ENCODE data around the gene REEP1. TPM values are rescaled to one million over a fixed set of nuclear protein-coding genes. Genes with fewer than 3 reads are reported as not detected.

REEP1 gene
- total and polyA plus RNA-seq, 9 of the 15 experiments (the other 6 are each of a cell fraction or from before 2014, with no cell fraction given), result 0.11 to 0.67 (median 0.13) TPM

- TF ChIP-seq MCM5 (IDR thresholded peaks at IDR 0.05; ENCODE audit: low read depth) (no peak), ZNF280A (IDR thresholded peaks at IDR 0.05; ENCODE audit: low read depth, partially characterized antibody) (no peak), ZNF175 (CRISPR knock-in tag; IDR thresholded peaks at IDR 0.05; ENCODE audit: low read depth) (no peak), FOXK1 (CRISPR knock-in tag; IDR thresholded peaks at IDR 0.05; ENCODE audit: borderline replicate concordance) (no peak), PTRF (tag; IDR thresholded peaks at IDR 0.05) (no peak), RB1 (IDR thresholded peaks at IDR 0.05; ENCODE audit: low read depth) (no peak; the same call in 1 of the 2 replicates), PRMT5 (CRISPR knock-in tag; IDR thresholded peaks at IDR 0.05) (no peak), TARDBP (IDR thresholded peaks at IDR 0.05) (peak; percentile 80; the same call in 1 of the 2 replicates), CBFB (CRISPR knock-in tag; IDR thresholded peaks at IDR 0.05) (peak; percentile 79), ZNF324 (CRISPR knock-in tag; IDR thresholded peaks at IDR 0.05) (0 out of 2 replicates have a peak, but pooled peaks have one; percentile 35), ZFPM2 (CRISPR knock-in tag; IDR thresholded peaks at IDR 0.05) (0 out of 2 replicates have a peak, but pooled peaks have one; percentile 56), SFPQ (IDR thresholded peaks at IDR 0.05; ENCODE audit: low read depth, low read length) (no peak), ELF1 (tag; IDR thresholded peaks at IDR 0.05) (peak; percentile 84), PHF20 (IDR thresholded peaks at IDR 0.05; ENCODE audit: partially characterized antibody) (peak; percentile 74), TFAM (CRISPR knock-in tag; conservative IDR thresholded peaks at IDR 0.05) (no peak), ZNF584 (CRISPR knock-in tag; IDR thresholded peaks at IDR 0.05; ENCODE audit: low read depth) (no peak), SUPT5H (IDR thresholded peaks at IDR 0.05) (peak; percentile 99), ZNF512 (tag; IDR thresholded peaks at IDR 0.05) (no peak), KHSRP (IDR thresholded peaks at IDR 0.05) (no peak)
- TF ChIP-seq, protein P1, sequence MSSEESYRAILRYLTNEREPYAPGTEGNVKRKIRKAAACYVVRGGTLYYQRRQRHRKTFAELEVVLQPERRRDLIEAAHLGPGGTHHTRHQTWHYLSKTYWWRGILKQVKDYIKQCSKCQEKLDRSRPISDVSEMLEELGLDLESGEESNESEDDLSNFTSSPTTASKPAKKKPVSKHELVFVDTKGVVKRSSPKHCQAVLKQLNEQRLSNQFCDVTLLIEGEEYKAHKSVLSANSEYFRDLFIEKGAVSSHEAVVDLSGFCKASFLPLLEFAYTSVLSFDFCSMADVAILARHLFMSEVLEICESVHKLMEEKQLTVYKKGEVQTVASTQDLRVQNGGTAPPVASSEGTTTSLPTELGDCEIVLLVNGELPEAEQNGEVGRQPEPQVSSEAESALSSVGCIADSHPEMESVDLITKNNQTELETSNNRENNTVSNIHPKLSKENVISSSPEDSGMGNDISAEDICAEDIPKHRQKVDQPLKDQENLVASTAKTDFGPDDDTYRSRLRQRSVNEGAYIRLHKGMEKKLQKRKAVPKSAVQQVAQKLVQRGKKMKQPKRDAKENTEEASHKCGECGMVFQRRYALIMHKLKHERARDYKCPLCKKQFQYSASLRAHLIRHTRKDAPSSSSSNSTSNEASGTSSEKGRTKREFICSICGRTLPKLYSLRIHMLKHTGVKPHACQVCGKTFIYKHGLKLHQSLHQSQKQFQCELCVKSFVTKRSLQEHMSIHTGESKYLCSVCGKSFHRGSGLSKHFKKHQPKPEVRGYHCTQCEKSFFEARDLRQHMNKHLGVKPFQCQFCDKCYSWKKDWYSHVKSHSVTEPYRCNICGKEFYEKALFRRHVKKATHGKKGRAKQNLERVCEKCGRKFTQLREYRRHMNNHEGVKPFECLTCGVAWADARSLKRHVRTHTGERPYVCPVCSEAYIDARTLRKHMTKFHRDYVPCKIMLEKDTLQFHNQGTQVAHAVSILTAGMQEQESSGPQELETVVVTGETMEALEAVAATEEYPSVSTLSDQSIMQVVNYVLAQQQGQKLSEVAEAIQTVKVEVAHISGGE (CRISPR knock-in tag; IDR thresholded peaks at IDR 0.05), result peak in 1 of 3 experiments; percentile 72; a peak in 2 of 6 replicates
These were observed 142.2 kb downstream of the REEP1 start, which contains the start of gene IMMT (continued) for GRCh38 chr2:86195055-86195807.
